Suprapubic skin (tissue), 4 donors: ENCODE results near the gene SPTBN1. TPM values are rescaled to one million over a fixed set of nuclear protein-coding genes. Genes with fewer than 3 reads are reported as not detected.

Experiments used
- DNase-seq, 2 donors: peaks; one replicate each; pipeline ENCODE4 v3.0.0-alpha.2; 2019; ENCODE audit warnings: low spot score in 2 of 2
- H3K27ac ChIP-seq: fragments of 200-600 bp; sonication (generic); one replicate; pipeline ENCODE4 v1.5.1; 2019
- H3K27me3 ChIP-seq: fragments of 200-600 bp; sonication (generic); one replicate; pipeline ENCODE4 v1.5.1; 2019
- H3K36me3 ChIP-seq: fragments of 200-600 bp; sonication (generic); one replicate; pipeline ENCODE4 v1.5.1; 2019
- H3K4me1 ChIP-seq: fragments of 200-600 bp; sonication (generic); one replicate; pipeline ENCODE4 v1.5.1; 2019
- H3K4me3 ChIP-seq: fragments of 200-600 bp; sonication (generic); one replicate; pipeline ENCODE4 v1.5.1; 2019; ENCODE audit warnings: mild to moderate bottlenecking
- H3K9me3 ChIP-seq: fragments of 200-600 bp; sonication (generic); one replicate; pipeline ENCODE4 v1.5.1; 2019
- CTCF ChIP-seq, 2 donors: fragments of 200-600 bp in 1 of 2; fragments of 450-650 bp in 1 of 2; sonication (generic) in 1 of 2; IDR thresholded peaks; one replicate each; pipeline ENCODE4 v1.5.1; 2016 to 2019; ENCODE audit warnings: antibody characterized with exemption in 2 of 2, mild to moderate bottlenecking in 1 of 2, moderate library complexity in 1 of 2
- EP300 ChIP-seq: sonication (generic); formaldehyde crosslinking; IDR thresholded peaks from one replicate; pipeline ENCODE4 v1.6.1; 2017; ENCODE audit warnings: antibody characterized with exemption
- POLR2A ChIP-seq, 2 donors: fragments of 450-650 bp; IDR thresholded peaks; one replicate each; pipeline ENCODE4 v1.6.1; 2017; ENCODE audit warnings: antibody characterized with exemption in 2 of 2, mild to moderate bottlenecking in 2 of 2, moderate library complexity in 2 of 2
- POLR2AphosphoS5 ChIP-seq, 3 donors: sonication (generic); formaldehyde crosslinking; IDR thresholded peaks; one replicate each; pipeline ENCODE4 v1.6.1; 2017; ENCODE audit warnings: antibody characterized with exemption in 3 of 3
- WGBS: methylation state at CpG from one replicate; pipeline ENCODE4 v1.1.5; 2018; 5-methylcytosine and 5-hydroxymethylcytosine counted together
- total RNA-seq, 4 donors: library from RNA; depleted of rRNA; stranded (reverse); fragments of >200 nt; gene quantifications; one replicate each; pipeline ENCODE4 v1.1.0, GENCODE V29; 2016

Gene SPTBN1
- total RNA-seq, 4 donors from 2014 or later = 173 to 250 (median 203) TPM

- peaks cover 66% of the 10 kb centered on the region for H3K4me1 ChIP-seq
- no peaks in the 10 kb centered on the region for H3K9me3 ChIP-seq
- H3K4me3 ChIP-seq = no peak overlapping the region
- 36% methylated on average over 12 of the region's 12 CpGs for WGBS
- H3K36me3 ChIP-seq = no peaks in the 10 kb centered on the region
- TF ChIP-seq CTCF (IDR thresholded peaks at IDR 0.05) (no peak), POLR2A (IDR thresholded peaks at IDR 0.05) (no peak), POLR2AphosphoS5 (IDR thresholded peaks at IDR 0.05) (no peak), EP300 (no peak)
- H3K27ac ChIP-seq = peak overlapping the region; percentile 23
- H3K27me3 ChIP-seq = no peaks in the 10 kb centered on the region
- DNase-seq = no peak
Measured at GRCh38 chr2:54606393-54606958, 150.3 kb downstream of the SPTBN1 start.

GRCh38 chr2:54608224-54608623 lies 152.1 kb downstream of the SPTBN1 start:
- 90% methylated on average over 3 of the region's 3 CpGs for WGBS

GRCh38 chr2:54609241-54609640 lies 153.1 kb downstream of the SPTBN1 start:
- DNase-seq = no peak
- no peaks in the 10 kb centered on the region for H3K27me3 ChIP-seq
- no peak for TF ChIP-seq EP300
- no peak for TF ChIP-seq POLR2A (IDR thresholded peaks at IDR 0.05)
- no peak for TF ChIP-seq CTCF (IDR thresholded peaks at IDR 0.05)
- peaks cover 48% of the 10 kb centered on the region for H3K4me1 ChIP-seq
- 72% methylated on average over 5 of the region's 5 CpGs for whole genome bisulfite sequencing
- no peak overlapping the region for H3K27ac ChIP-seq
- peaks cover 6% of the 10 kb centered on the region for H3K36me3 ChIP-seq
- no peaks in the 10 kb centered on the region for H3K9me3 ChIP-seq
- H3K4me3 ChIP-seq = no peak overlapping the region

More at GRCh38 chr2:54608224-54608623, 152.1 kb downstream of the SPTBN1 start:
- Histone ChIP-seq H3K27ac (no peak overlapping the region), H3K4me3 (no peak overlapping the region), H3K4me1 (peaks cover 55% of the 10 kb centered on the region), H3K9me3 (no peaks in the 10 kb centered on the region), H3K36me3 (peaks cover 6% of the 10 kb centered on the region), H3K27me3 (no peaks in the 10 kb centered on the region)
- TF ChIP-seq EP300 = no peak
- no peak for TF ChIP-seq POLR2A (IDR thresholded peaks at IDR 0.05)
- TF ChIP-seq POLR2AphosphoS5 (IDR thresholded peaks at IDR 0.05) = no peak
- no peak for TF ChIP-seq CTCF (IDR thresholded peaks at IDR 0.05)
- no peak for DNase-seq

GRCh38 chr2:54609647-54610046 lies 153.5 kb downstream of the SPTBN1 start:
- peaks cover 43% of the 10 kb centered on the region for H3K4me1 ChIP-seq
- H3K9me3 ChIP-seq = no peaks in the 10 kb centered on the region
- H3K27ac ChIP-seq = no peak overlapping the region
- TF ChIP-seq POLR2AphosphoS5 (IDR thresholded peaks at IDR 0.05) (no peak), CTCF (IDR thresholded peaks at IDR 0.05) (no peak), EP300 (no peak), POLR2A (IDR thresholded peaks at IDR 0.05) (no peak)
- no peak overlapping the region for H3K4me3 ChIP-seq
- H3K36me3 ChIP-seq = peaks cover 6% of the 10 kb centered on the region
- DNase-seq = no peak
- WGBS = 72% methylated on average over 3 of the region's 3 CpGs
- no peaks in the 10 kb centered on the region for H3K27me3 ChIP-seq

GRCh38 chr2:54610700-54611099 lies 154.6 kb downstream of the SPTBN1 start:
- TF ChIP-seq POLR2AphosphoS5 (IDR thresholded peaks at IDR 0.05) = no peak
- TF ChIP-seq POLR2A (IDR thresholded peaks at IDR 0.05) = no peak
- no peak for TF ChIP-seq EP300
- TF ChIP-seq CTCF (IDR thresholded peaks at IDR 0.05) = no peak
- Histone ChIP-seq H3K4me1 (peaks cover 33% of the 10 kb centered on the region), H3K27me3 (no peaks in the 10 kb centered on the region), H3K9me3 (no peaks in the 10 kb centered on the region), H3K27ac (no peak overlapping the region), H3K4me3 (no peak overlapping the region), H3K36me3 (peaks cover 6% of the 10 kb centered on the region)
- 54% methylated on average over 1 of the region's 1 CpG for WGBS
- no peak for DNase-seq
